Spleen (tissue), 11 donors: ENCODE measurements around the gene PDGFRA. TPM values are rescaled to one million over a fixed set of nuclear protein-coding genes. Genes with fewer than 3 reads are reported as not detected.

Experiments
- DNase-seq: peaks from one replicate; pipeline ENCODE4 v3.0.0-alpha.2; 2020
- H3K27ac ChIP-seq, 8 donors: fragments of 200-600 bp; sonication (generic) in 7 of 8; 1 replicate in 4 of 8; 2 replicates in 4 of 8; pipeline versions ENCODE4 v1.5.0 to v1.8.0; 2016 to 2021; ENCODE audit warnings: inconsistent platforms in 4 of 8, mild to moderate bottlenecking in 4 of 8, moderate library complexity in 1 of 8
- H3K27me3 ChIP-seq, 7 donors: fragments of 200-600 bp; sonication (generic) in 6 of 7; replicated peaks in 1 of 7; 1 replicate in 4 of 7; 2 replicates in 3 of 7; pipeline versions ENCODE4 v1.5.0 to v1.8.0; 2016 to 2021; ENCODE audit warnings: inconsistent platforms in 3 of 7, mild to moderate bottlenecking in 1 of 7
- H3K36me3 ChIP-seq, 6 donors: fragments of 200-600 bp; sonication (generic) in 5 of 6; 1 replicate in 4 of 6; 2 replicates in 2 of 6; pipeline versions ENCODE4 v1.5.0 to v1.8.0; 2016 to 2021; ENCODE audit warnings: inconsistent platforms in 2 of 6
- H3K4me1 ChIP-seq, 6 donors: fragments of 200-600 bp; sonication (generic) in 5 of 6; 1 replicate in 3 of 6; 2 replicates in 3 of 6; pipeline versions ENCODE4 v1.5.0 to v1.8.0; 2016 to 2021; ENCODE audit warnings: inconsistent platforms in 3 of 6
- H3K4me3 ChIP-seq, 8 donors: fragments of 200-600 bp; sonication (generic) in 7 of 8; 1 replicate in 4 of 8; 2 replicates in 4 of 8; pipeline versions ENCODE4 v1.5.0 to v1.8.0; 2016 to 2021; ENCODE audit warnings: inconsistent platforms in 4 of 8, mild to moderate bottlenecking in 4 of 8, moderate library complexity in 2 of 8
- H3K9me3 ChIP-seq, 8 donors: fragments of 200-600 bp; sonication (generic) in 7 of 8; 1 replicate in 4 of 8; 2 replicates in 4 of 8; pipeline versions ENCODE4 v1.5.0 to v1.8.0; 2016 to 2021; ENCODE audit warnings: inconsistent platforms in 4 of 8
- CTCF ChIP-seq, 11 experiments: fragments of 200-600 bp in 7 of 11; fragments of 450-650 bp in 4 of 11; sonication (generic) in 4 of 11; IDR thresholded peaks in 8 of 11; conservative IDR thresholded peaks in 3 of 11; 1 replicate in 7 of 11; 2 replicates in 4 of 11; pipeline versions ENCODE4 v1.4.0 to v1.8.0; 2016 to 2021; ENCODE audit warnings: antibody characterized with exemption in 11 of 11, inconsistent platforms in 4 of 11, mild to moderate bottlenecking in 1 of 11
- POLR2A ChIP-seq, 3 donors: fragments of 450-650 bp; IDR thresholded peaks; one replicate each; pipeline ENCODE4 v1.5.1; 2017; ENCODE audit warnings: antibody characterized with exemption in 3 of 3, mild to moderate bottlenecking in 1 of 3
- POLR2AphosphoS5 ChIP-seq, 3 donors: sonication (generic); formaldehyde crosslinking; IDR thresholded peaks; one replicate each; pipeline ENCODE4 v1.5.1; 2017; ENCODE audit warnings: antibody characterized with exemption in 3 of 3
- WGBS, 5 donors: extraction: QIAGEN DNeasy Blood & Tissue Kit in 3 of 5; methylation state at CpG; one replicate each; pipeline versions ENCODE4 v1.1.5 to v1.1.7; 2013 to 2018; 5-methylcytosine and 5-hydroxymethylcytosine counted together
- intact Hi-C: fragments of 100-400 bp; cut with DNase I; formaldehyde crosslinking; loops from one replicate; pipeline ENCODE4 v1.15.0; 2023; ENCODE audit warnings: low total_unique reads
- polyA plus RNA-seq, 3 donors: library from polyadenylated mRNA; stranded (reverse); fragments of 200-250 nt; gene quantifications; one replicate each; pipeline ENCODE4 v1.2.1, GENCODE V29; 2013
- total RNA-seq, 7 donors: library from RNA; depleted of rRNA in 3 of 7; stranded (reverse); fragments of >200 nt in 3 of 7; fragmentation: NEBNext Ultra II Directional in 4 of 7; extraction: Animal tissue kit (Norgen Biotek cat#: 25700) in 4 of 7; gene quantifications; one replicate each; pipeline versions ENCODE4 v1.1.0 to v1.2.1, GENCODE V29; 2016 to 2021
- donor health status: healthy with polysubstance abuse.
- donor health status: DM: no; HTN: no; CAD: no; lungs with moderate emphysema.
- donor health status: DM: no; HTN: no; CAD: no.
- donor health status: Bipolar disorder and iron deficiency.
- donor health status: healthy.
- donor health status: DM: no; HTN: no; CAD: no.
- donor health status: DM: yes; HTN: yes; CAD: no.

The PDGFRA gene
- total and polyA plus RNA-seq, 10 donors, result 11.1 to 399 (median 172) TPM

- peaks cover 0 to 13% (median 0%) of the 10 kb centered on the region in 6 donors for H3K4me1 ChIP-seq
- 86 to 88% (median 87%) methylated on average over 11 of the region's 11 CpGs for WGBS, 5 donors
- H3K27me3 ChIP-seq, result no peaks in the 10 kb centered on the region
- H3K36me3 ChIP-seq, result no peaks in the 10 kb centered on the region
- intact Hi-C loops, result no loop called here
- no peak overlapping the region for H3K4me3 ChIP-seq
- H3K9me3 ChIP-seq, result peaks cover 0 to 4% (median 1%) of the 10 kb centered on the region in 8 donors
- no peak overlapping the region for H3K27ac ChIP-seq
- DNase-seq, result no peak
- TF ChIP-seq POLR2A (IDR thresholded peaks at IDR 0.05), result no peak
- TF ChIP-seq CTCF (IDR thresholded peaks at IDR 0.05 in 8 of 11, conservative IDR thresholded peaks at IDR 0.05 in 3 of 11), result no peak
- TF ChIP-seq POLR2AphosphoS5 (IDR thresholded peaks at IDR 0.05), result no peak
Measured at GRCh38 chr4:54256491-54257486, 27.7 kb downstream of the PDGFRA start.

- no peaks in the 10 kb centered on the region for H3K9me3 ChIP-seq
- intact Hi-C loops, result no loop called here
- peaks cover 0 to 15% (median 0%) of the 10 kb centered on the region in 6 donors for H3K36me3 ChIP-seq
- 86 to 89% (median 88%) methylated on average over 4 of the region's 4 CpGs for WGBS, 5 donors
- no peak for DNase-seq
- H3K27me3 ChIP-seq, result peaks cover 0 to 5% (median 0%) of the 10 kb centered on the region in 7 donors
- H3K27ac ChIP-seq, result no peak overlapping the region
- TF ChIP-seq POLR2AphosphoS5 (IDR thresholded peaks at IDR 0.05) (no peak), CTCF (IDR thresholded peaks at IDR 0.05 in 8 of 11, conservative IDR thresholded peaks at IDR 0.05 in 3 of 11) (no peak), POLR2A (IDR thresholded peaks at IDR 0.05) (no peak)
- no peak overlapping the region for H3K4me3 ChIP-seq
- no peaks in the 10 kb centered on the region for H3K4me1 ChIP-seq
Measured at GRCh38 chr4:54265366-54265765, 36.3 kb downstream of the PDGFRA start.

- H3K27me3 ChIP-seq, result peaks cover 0 to 5% (median 0%) of the 10 kb centered on the region in 7 donors
- DNase-seq, result no peak
- no peaks in the 10 kb centered on the region for H3K4me1 ChIP-seq
- no peaks in the 10 kb centered on the region for H3K9me3 ChIP-seq
- no peak overlapping the region for H3K4me3 ChIP-seq
- peaks cover 0 to 19% (median 0%) of the 10 kb centered on the region in 6 donors for H3K36me3 ChIP-seq
- intact Hi-C loops, result no loop called here
- no peak overlapping the region for H3K27ac ChIP-seq
- no peak for TF ChIP-seq CTCF (IDR thresholded peaks at IDR 0.05 in 8 of 11, conservative IDR thresholded peaks at IDR 0.05 in 3 of 11)
- TF ChIP-seq POLR2A (IDR thresholded peaks at IDR 0.05), result no peak
- TF ChIP-seq POLR2AphosphoS5 (IDR thresholded peaks at IDR 0.05), result no peak
Measured at GRCh38 chr4:54268151-54268550, 39.1 kb downstream of the PDGFRA start.

GRCh38 chr4:54271464-54271863 is 42.4 kb downstream of the PDGFRA start:
- Histone ChIP-seq H3K36me3 (peaks cover 0 to 20% (median 0%) of the 10 kb centered on the region in 6 donors), H3K9me3 (no peaks in the 10 kb centered on the region), H3K4me3 (no peak overlapping the region), H3K27me3 (peaks cover 0 to 26% (median 0%) of the 10 kb centered on the region in 7 donors), H3K27ac (no peak overlapping the region), H3K4me1 (peaks cover 0 to 6% (median 2%) of the 10 kb centered on the region in 6 donors)
- DNase-seq, result no peak
- intact Hi-C loops, result no loop called here
- TF ChIP-seq POLR2A (IDR thresholded peaks at IDR 0.05) (no peak), CTCF (IDR thresholded peaks at IDR 0.05 in 8 of 11, conservative IDR thresholded peaks at IDR 0.05 in 3 of 11) (no peak), POLR2AphosphoS5 (IDR thresholded peaks at IDR 0.05) (no peak)
